Coronary artery (tissue), 2 donors: Measurements from ENCODE around the gene KLHL34.

Source experiments
- DNase-seq: peaks from one replicate; pipeline ENCODE4 v3.0.0-alpha.2; 2017; ENCODE audit warnings: low spot score
- H3K27ac ChIP-seq, 2 donors: fragments of 200-600 bp; sonication (generic); one replicate each; pipeline ENCODE4 v1.5.1; 2016 to 2019
- H3K4me3 ChIP-seq: fragments of 200-600 bp; sonication (generic); 2 replicates; pipeline ENCODE4 v1.5.1; 2016; ENCODE audit warnings: mild to moderate bottlenecking, moderate library complexity
- TF ChIP-seq, protein P1 (sequence below): fragments of 200-600 bp; sonication (generic); IDR thresholded peaks from one replicate; pipeline ENCODE4 v1.5.1; 2019; ENCODE audit warnings: antibody characterized with exemption

KLHL34 gene

DNA sequence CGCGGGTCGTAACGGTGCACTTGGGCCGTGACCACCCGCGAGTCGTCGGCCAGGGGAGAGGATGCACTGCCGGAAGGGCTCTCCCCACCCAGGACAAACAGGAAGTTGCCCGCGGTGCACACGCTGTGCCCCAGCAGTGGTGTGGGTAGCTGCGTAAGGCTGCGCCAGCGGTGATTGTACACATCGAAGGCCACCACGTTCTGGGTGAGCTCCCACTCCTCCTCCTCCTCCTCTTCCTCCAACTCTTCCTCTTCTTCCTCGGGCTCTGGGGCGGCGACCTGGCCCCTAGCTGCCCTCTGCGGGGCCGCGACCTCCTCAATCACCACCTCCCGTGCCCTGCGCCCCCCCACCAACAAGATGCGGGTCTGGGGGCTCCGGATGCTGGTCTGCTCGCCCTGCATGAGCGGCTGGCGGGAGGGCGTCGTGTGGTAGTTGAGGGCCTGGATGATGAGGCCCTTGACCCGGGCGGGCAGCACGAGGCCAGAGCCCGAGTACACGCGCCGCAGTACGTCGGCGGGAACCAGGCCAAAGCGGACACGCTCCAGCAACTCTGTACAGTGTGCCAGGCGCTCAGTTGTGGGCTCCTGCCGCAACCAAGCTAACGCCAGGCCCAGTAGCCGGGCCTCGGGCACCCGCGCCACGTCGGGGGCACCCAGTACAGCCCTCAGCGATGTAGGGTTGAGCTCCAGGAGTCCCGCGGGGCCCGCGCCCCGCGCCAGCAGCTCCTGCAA is 1.4 kb downstream of the KLHL34 start:
- H3K27ac ChIP-seq = no peak overlapping the region
- DNase-seq = no peak
- peak overlapping the region; percentile 45 for H3K4me3 ChIP-seq
- TF ChIP-seq, protein P1, sequence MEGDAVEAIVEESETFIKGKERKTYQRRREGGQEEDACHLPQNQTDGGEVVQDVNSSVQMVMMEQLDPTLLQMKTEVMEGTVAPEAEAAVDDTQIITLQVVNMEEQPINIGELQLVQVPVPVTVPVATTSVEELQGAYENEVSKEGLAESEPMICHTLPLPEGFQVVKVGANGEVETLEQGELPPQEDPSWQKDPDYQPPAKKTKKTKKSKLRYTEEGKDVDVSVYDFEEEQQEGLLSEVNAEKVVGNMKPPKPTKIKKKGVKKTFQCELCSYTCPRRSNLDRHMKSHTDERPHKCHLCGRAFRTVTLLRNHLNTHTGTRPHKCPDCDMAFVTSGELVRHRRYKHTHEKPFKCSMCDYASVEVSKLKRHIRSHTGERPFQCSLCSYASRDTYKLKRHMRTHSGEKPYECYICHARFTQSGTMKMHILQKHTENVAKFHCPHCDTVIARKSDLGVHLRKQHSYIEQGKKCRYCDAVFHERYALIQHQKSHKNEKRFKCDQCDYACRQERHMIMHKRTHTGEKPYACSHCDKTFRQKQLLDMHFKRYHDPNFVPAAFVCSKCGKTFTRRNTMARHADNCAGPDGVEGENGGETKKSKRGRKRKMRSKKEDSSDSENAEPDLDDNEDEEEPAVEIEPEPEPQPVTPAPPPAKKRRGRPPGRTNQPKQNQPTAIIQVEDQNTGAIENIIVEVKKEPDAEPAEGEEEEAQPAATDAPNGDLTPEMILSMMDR = no peak

DNA sequence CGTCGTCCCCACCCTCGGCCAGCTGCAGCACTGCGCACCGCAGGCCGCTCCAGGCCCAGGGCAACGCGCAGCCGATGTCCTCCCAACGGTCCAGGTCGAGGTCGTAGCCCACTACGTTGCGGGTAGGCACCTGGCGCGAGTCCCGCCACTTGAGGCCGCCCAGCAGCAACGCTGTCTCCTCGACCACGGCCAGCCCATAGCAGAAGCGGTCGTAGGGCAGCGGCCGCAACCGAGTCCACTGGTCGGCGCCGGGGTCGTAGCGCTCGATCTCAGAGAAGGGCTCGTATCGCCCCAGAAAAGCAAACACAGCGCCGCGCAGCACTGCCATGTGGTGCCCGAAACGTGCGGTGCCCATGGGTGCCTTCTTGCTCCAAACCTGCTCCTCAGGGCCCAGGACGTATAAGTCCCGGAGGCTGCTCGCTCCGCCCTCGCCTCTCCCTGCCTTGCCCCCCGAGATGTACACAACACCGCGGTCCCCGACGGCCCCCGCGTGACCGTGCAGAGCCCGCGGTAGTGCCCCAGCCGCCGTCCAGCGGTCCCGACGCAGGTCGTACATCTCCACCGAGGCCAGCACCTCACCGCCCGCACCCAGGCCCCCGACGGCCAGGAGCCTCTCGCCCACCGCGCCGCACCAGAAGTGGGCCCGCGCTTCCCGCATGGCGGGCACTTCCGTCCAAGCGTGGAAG is 2.1 kb downstream of the KLHL34 start:
- peak; percentile 50 for DNase-seq
- no peak overlapping the region for H3K27ac ChIP-seq
- H3K4me3 ChIP-seq = peak overlapping the region; percentile 45
- TF ChIP-seq, protein P1 = no peak

DNA sequence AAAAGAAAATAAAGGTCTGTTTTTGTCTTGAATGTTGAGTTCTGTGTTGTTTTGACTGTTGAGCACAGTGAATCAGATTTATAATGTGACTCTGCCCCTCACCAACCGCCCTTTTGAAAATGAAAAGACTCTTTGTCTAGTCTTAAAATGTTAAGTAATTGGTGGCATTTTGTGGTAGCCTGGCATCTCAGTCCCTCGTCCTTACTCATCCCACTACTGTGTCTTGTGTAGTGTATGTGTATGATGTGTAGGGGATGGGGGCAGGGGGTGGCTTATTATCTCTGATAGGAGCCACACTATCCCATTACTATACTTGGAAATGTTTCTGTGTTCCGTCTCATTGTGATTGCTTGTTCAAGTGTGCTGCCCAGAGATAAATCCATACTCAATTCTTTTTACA is 12.2 kb downstream of the KLHL34 start:
- Histone ChIP-seq H3K4me3 (no peak overlapping the region), H3K27ac (no peak overlapping the region)
- no peak for DNase-seq
- TF ChIP-seq, protein P1 = no peak

DNA sequence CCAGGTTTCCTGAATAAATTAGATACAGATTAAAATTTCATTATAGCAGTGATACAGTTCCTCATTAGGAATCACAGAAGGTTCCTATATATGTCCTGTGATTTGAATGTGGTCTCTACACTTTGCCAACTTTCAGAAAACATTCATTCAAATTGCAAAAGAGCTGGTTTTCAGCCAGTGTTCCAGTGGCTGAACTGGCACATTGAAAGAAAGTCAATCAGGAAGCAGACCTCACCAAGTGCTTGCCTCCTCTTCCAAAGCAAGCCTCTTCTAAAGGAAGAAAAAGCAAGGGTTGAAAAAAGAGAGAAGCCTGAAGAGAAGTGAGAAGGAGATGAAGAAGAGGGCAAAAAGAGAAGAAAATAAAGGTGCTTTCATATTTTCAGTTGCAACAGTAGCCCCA is 12.7 kb downstream of the KLHL34 start:
- H3K4me3 ChIP-seq = no peak overlapping the region
- no peak overlapping the region for H3K27ac ChIP-seq

DNA sequence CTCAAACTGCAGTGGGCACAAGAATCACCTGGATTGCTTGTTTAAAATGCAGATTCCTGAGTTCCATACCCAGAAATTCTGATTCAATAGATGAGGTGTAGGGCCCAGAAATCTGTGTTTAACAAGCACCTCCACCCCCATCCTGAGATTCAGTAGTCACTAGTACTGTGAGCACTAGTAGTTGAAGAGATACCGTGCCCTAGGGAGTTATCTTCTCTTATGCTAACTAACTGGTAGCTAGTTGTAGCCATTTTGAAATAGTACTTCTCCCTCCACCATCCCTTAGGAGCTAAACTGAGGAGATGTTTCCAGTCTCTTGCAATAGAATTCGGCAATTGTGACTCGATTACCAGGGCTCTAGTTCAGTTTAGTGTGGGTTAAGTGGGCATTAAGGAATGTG is 18.4 kb downstream of the KLHL34 start:
- no peak for DNase-seq
- no peak overlapping the region for H3K4me3 ChIP-seq
- H3K27ac ChIP-seq = no peak overlapping the region
- TF ChIP-seq, protein P1 = no peak

More for the DNA sequence above, 12.7 kb downstream of the KLHL34 start:
- TF ChIP-seq, protein P1 = no peak
- no peak for DNase-seq

DNA sequence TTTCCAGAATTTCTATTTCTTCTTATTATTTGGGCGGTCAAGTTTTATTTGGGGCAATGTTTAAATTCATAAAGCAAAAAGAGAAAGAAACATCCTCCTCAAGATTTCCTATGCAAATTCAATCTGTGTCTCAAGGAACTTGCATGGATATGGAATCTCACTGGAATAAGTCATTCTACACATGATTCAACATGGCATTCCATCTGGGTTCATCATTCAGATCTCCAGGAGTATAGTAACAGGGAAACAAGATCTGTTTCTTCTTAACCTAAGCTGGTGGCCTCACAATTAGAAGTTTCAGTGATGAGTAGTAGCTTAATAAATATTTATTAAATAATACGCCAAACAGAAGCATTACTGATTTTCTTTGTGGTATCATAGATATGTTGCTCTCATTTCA is 19.8 kb downstream of the KLHL34 start:
- DNase-seq = no peak
- Histone ChIP-seq H3K27ac (no peak overlapping the region), H3K4me3 (no peak overlapping the region)
- TF ChIP-seq, protein P1 = no peak

DNA sequence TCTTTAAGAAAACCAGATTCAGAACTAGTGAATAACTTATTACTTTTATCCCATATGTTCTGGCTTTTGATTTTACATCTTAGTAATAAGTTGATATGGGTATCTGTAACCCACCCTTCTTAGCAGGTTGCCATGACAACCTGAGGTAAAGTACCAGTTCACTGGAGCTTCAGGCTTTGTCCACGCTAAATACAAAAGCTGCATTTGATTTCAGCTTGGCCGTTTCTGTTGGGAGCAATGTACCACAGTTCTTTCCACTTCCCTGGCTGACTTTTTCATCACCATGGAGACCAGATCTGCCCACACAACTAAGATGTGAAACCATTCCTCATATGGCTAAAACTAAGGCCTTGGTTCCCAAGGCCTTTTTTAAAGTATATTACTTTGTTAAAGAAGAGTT is 26.1 kb downstream of the KLHL34 start:
- H3K4me3 ChIP-seq = no peak overlapping the region
- DNase-seq = no peak
- TF ChIP-seq, protein P1 = no peak
- no peak overlapping the region for H3K27ac ChIP-seq
